ENCODE results near the gene SPECC1L.

SPECC1L gene

GRCh38 chr22:24414984-24415945, 144.6 kb downstream of the SPECC1L start:
- Mint-ChIP-seq H3K4me1 (peaks cover 2% of the 10 kb centered on the region), H3K27me3 (no peaks in the 10 kb centered on the region), H3K9me3 (no peaks in the 10 kb centered on the region), H3K36me3 (peaks cover 13% of the 10 kb centered on the region), H3K4me3 (no peak overlapping the region), H3K27ac (no peak overlapping the region)
- ATAC-seq (ENCODE audit: low read depth) (no peak), DNase-seq (ENCODE audit: low spot score in 2 of 2) (no peak)

DNA sequence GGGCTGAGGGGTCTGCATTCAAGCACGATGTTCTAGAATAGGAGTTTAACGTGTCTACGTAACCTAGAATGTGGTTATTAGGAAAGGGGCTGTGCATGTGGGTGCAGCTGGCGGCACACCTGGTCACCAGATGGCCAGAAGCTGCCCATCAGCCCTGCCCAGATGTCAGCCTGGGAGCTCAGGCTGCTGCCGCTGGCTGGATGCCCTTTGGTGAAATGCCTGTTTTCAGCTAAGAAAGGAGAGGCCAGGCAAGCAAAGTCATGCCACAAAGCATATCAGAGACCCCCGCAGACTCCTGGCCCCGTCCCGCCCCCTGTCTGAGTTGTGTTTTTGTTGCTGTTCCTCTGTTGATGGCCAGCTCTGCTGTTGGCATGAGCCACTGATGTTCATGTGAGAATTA, 145.5 kb downstream of the SPECC1L start:
- Mint-ChIP-seq H3K27me3 (no peaks in the 10 kb centered on the region), H3K9me3 (no peaks in the 10 kb centered on the region), H3K4me3 (no peak overlapping the region), H3K27ac (no peak overlapping the region), H3K36me3 (peaks cover 12% of the 10 kb centered on the region), H3K4me1 (no peaks in the 10 kb centered on the region)
- ATAC-seq (ENCODE audit: low read depth) (no peak), DNase-seq (ENCODE audit: low spot score in 2 of 2) (no peak)

DNA sequence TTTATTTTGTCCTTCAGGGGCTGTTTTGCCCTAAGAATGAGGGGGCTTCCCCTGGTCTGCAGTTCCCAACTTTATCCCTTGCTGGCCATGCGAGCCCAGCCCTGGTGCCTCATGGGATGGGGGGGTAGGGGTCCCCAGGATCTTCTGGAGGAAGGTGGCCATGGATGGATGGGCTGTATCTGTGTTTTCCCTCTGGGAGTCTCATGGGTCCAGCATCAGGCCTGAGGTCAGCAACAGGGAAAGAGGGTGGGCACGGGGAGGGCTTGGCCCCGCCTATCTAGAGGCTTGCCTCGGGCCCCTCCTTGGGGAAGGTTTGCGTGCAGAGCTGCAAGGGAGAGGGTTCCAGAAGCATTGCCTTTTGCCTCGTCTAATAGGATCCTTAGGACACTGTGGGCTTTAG, 146.0 kb downstream of the SPECC1L start:
- Mint-ChIP-seq H3K27me3 (no peaks in the 10 kb centered on the region), H3K9me3 (no peaks in the 10 kb centered on the region), H3K4me3 (no peak overlapping the region), H3K27ac (no peak overlapping the region), H3K36me3 (peaks cover 12% of the 10 kb centered on the region), H3K4me1 (peaks cover 2% of the 10 kb centered on the region)
- ATAC-seq (ENCODE audit: low read depth) (no peak), DNase-seq (ENCODE audit: low spot score in 2 of 2) (no peak)

DNA sequence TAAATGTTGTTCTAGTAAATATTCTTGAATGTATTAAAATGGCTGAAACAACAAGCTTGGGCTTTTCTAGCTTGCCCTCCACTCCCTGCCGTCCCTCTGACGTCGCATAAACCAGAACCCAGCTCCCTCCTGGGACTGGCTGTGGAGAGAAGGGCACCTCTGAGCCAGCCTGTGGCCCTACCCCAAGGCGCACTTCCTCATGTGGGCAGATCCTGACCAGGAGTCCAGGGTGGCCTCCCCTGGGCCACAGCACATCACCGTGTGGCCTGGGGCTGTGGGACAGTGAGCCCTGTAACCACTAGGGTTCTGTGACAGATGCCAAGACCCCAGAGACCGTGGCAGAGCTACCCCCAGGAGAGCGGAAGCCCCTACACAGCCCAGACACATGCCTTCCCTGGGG, 146.6 kb downstream of the SPECC1L start:
- DNase-seq (ENCODE audit: low spot score in 2 of 2), result no peak
- H3K27me3 Mint-ChIP-seq, result no peaks in the 10 kb centered on the region
- no peak overlapping the region for H3K4me3 Mint-ChIP-seq
- H3K4me1 Mint-ChIP-seq, result peaks cover 2% of the 10 kb centered on the region
- no peak overlapping the region for H3K27ac Mint-ChIP-seq
- peaks cover 11% of the 10 kb centered on the region for H3K36me3 Mint-ChIP-seq
- no peaks in the 10 kb centered on the region for H3K9me3 Mint-ChIP-seq
- no peak for ATAC-seq (ENCODE audit: low read depth)

DNA sequence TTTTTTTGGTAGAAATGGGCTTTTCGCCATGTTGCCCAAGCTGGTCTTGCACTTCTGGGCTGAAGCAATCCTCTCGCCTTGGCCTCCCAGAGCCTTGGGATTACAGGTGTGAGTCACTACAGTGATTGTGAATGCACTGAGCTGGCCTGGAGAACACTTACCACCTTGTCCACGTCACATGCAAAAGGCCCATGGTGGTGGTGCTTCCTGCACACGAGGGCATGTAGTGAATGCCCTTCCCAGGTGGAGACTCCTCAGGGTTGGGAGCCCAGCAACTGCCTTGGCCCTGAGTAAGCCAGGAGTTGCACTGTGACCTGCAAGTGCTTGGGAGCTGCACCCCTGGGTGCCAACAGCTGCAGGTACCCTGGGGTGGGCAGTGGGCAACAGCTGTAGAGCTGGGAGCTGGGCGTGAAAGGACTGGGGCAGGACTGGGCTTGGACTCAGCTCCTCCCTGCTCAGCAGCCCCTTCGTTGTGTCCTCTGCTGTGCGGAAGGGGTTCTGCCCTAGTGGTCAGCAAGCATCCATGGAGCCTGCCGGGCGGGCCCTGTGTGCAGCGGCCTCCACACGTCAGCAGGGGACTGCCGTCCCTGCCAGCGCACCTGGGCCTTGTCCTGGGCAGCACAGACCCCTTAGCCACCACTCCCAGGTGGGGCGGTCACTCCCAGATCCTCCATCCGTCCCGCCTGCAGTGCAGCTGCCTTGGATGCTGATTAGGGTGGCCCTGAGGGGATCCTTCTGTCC, 147.4 kb downstream of the SPECC1L start:
- Mint-ChIP-seq H3K27ac (no peak overlapping the region), H3K4me3 (no peak overlapping the region), H3K4me1 (peaks cover 6% of the 10 kb centered on the region), H3K27me3 (peaks cover 3% of the 10 kb centered on the region), H3K9me3 (no peaks in the 10 kb centered on the region), H3K36me3 (peaks cover 6% of the 10 kb centered on the region)
- ATAC-seq (ENCODE audit: low read depth) (no peak), DNase-seq (ENCODE audit: low spot score in 2 of 2) (no peak)

GRCh38 chr22:24418786-24419474, 148.3 kb downstream of the SPECC1L start:
- Mint-ChIP-seq H3K27ac (no peak overlapping the region), H3K9me3 (no peaks in the 10 kb centered on the region), H3K4me3 (no peak overlapping the region), H3K27me3 (peaks cover 3% of the 10 kb centered on the region), H3K4me1 (peaks cover 6% of the 10 kb centered on the region), H3K36me3 (peaks cover 6% of the 10 kb centered on the region)
- DNase-seq (ENCODE audit: low spot score in 2 of 2) (no peak), ATAC-seq (ENCODE audit: low read depth) (no peak)

DNA sequence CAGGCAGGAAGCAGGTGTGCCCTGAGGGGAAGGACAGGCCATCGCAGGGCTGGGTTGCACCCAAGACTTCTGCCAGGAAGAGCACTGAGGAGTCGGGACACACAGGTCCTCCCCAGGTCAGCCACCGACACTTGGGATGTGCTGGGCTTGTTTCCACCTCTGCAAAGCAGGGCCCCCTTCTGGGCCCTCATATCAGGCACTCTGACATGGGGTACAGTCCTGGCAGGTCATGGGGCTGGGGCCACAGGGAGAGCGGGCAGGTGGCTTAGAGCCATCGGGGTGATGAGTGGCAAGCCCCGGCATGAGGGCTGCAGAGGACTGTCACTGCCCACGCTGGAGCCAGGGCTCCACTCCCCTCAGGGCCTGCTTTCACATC, 148.8 kb downstream of the SPECC1L start:
- Mint-ChIP-seq H3K36me3 (peaks cover 6% of the 10 kb centered on the region), H3K27me3 (peaks cover 3% of the 10 kb centered on the region), H3K27ac (no peak overlapping the region), H3K4me1 (peaks cover 6% of the 10 kb centered on the region), H3K9me3 (no peaks in the 10 kb centered on the region), H3K4me3 (no peak overlapping the region)
- no peak for ATAC-seq (ENCODE audit: low read depth)
- no peak for DNase-seq (ENCODE audit: low spot score in 2 of 2)

- ATAC-seq (ENCODE audit: low read depth) (no peak), DNase-seq (ENCODE audit: low spot score in 2 of 2) (no peak)
- H3K36me3 Mint-ChIP-seq, result peaks cover under 1% of the 10 kb centered on the region
- H3K27ac Mint-ChIP-seq, result no peak overlapping the region
- no peak overlapping the region for H3K4me3 Mint-ChIP-seq
- peaks cover 7% of the 10 kb centered on the region for H3K4me1 Mint-ChIP-seq
- H3K27me3 Mint-ChIP-seq, result peaks cover 3% of the 10 kb centered on the region
- H3K9me3 Mint-ChIP-seq, result no peaks in the 10 kb centered on the region
Measured at GRCh38 chr22:24420072-24420976, 149.7 kb downstream of the SPECC1L start.

GRCh38 chr22:24420977-24421343, 150.3 kb downstream of the SPECC1L start:
- Mint-ChIP-seq H3K27me3 (peaks cover 3% of the 10 kb centered on the region), H3K9me3 (no peaks in the 10 kb centered on the region), H3K4me3 (no peak overlapping the region), H3K4me1 (peaks cover 13% of the 10 kb centered on the region), H3K36me3 (no peaks in the 10 kb centered on the region), H3K27ac (no peak overlapping the region)
- no peak for ATAC-seq (ENCODE audit: low read depth)
- no peak for DNase-seq (ENCODE audit: low spot score in 2 of 2)

- H3K27me3 Mint-ChIP-seq, result peaks cover 3% of the 10 kb centered on the region
- no peaks in the 10 kb centered on the region for H3K36me3 Mint-ChIP-seq
- peak; percentile 69 for ATAC-seq (ENCODE audit: low read depth)
- peaks cover 19% of the 10 kb centered on the region for H3K4me1 Mint-ChIP-seq
- peak overlapping the region; percentile 51 for H3K4me3 Mint-ChIP-seq
- no peaks in the 10 kb centered on the region for H3K9me3 Mint-ChIP-seq
- H3K27ac Mint-ChIP-seq, result peak overlapping the region; percentile 36
- peak; percentile 56 to 58 for DNase-seq (ENCODE audit: low spot score in 2 of 2)
Measured at GRCh38 chr22:24421428-24421931, 150.8 kb downstream of the SPECC1L start.

GRCh38 chr22:24422102-24422665, 151.6 kb downstream of the SPECC1L start:
- H3K4me1 Mint-ChIP-seq, result peaks cover 24% of the 10 kb centered on the region
- no peaks in the 10 kb centered on the region for H3K36me3 Mint-ChIP-seq
- ATAC-seq (ENCODE audit: low read depth) (no peak), DNase-seq (ENCODE audit: low spot score in 2 of 2) (no peak)
- peaks cover 3% of the 10 kb centered on the region for H3K27me3 Mint-ChIP-seq
- H3K9me3 Mint-ChIP-seq, result no peaks in the 10 kb centered on the region
- H3K4me3 Mint-ChIP-seq, result peak overlapping the region; percentile 84
- H3K27ac Mint-ChIP-seq, result peak overlapping the region; percentile 53

DNA sequence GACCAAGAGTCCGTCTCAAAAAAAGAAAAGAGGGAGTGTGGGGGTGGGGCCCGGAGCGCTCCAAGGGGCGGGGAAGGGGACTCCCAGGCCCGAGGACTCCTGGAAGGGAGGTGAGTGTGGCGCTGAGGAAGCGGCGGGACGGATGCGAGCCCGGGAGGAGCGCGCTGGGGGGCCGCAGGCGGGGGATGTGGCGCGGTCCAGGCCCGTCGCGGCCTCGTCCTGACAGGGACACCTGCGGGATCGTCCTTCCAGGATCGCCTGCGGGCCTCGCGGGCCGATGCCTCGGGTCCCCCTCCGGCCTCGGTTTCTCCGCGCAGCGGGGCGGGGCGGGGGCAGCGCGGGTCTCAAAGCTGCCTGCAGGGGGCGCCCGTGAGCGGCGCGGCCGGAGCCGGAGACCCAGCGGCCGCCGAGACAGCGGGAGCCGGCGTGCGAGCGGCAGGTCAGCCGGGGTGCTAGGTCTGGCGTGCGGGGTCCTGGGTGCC, 152.9 kb downstream of the SPECC1L start:
- H3K4me3 Mint-ChIP-seq, result peak overlapping the region; percentile 78
- H3K9me3 Mint-ChIP-seq, result no peaks in the 10 kb centered on the region
- peak; percentile 16 for ATAC-seq (ENCODE audit: low read depth)
- DNase-seq (ENCODE audit: low spot score in 2 of 2), result peak; percentile 77 to 90
- H3K36me3 Mint-ChIP-seq, result no peaks in the 10 kb centered on the region
- H3K27me3 Mint-ChIP-seq, result peaks cover 3% of the 10 kb centered on the region
- H3K27ac Mint-ChIP-seq, result peak overlapping the region; percentile 53
- H3K4me1 Mint-ChIP-seq, result peaks cover 35% of the 10 kb centered on the region

Data from memory B cell (primary cell).